HL-60 (cell line): ENCODE results near the gene ADO.

Experiments used
- POLR2AphosphoS5 ChIP-seq: IDR thresholded peaks from 2 replicates; pipeline ENCODE4 v1.6.1; 2012; ENCODE audit warnings: low read depth
- TF ChIP-seq, protein P1 (sequence below): IDR thresholded peaks from one replicate; pipeline ENCODE4 v1.5.1; 2011; ENCODE audit warnings: low read length, control low read depth, inconsistent platforms; ENCODE audit not compliant: insufficient read depth

DNA sequence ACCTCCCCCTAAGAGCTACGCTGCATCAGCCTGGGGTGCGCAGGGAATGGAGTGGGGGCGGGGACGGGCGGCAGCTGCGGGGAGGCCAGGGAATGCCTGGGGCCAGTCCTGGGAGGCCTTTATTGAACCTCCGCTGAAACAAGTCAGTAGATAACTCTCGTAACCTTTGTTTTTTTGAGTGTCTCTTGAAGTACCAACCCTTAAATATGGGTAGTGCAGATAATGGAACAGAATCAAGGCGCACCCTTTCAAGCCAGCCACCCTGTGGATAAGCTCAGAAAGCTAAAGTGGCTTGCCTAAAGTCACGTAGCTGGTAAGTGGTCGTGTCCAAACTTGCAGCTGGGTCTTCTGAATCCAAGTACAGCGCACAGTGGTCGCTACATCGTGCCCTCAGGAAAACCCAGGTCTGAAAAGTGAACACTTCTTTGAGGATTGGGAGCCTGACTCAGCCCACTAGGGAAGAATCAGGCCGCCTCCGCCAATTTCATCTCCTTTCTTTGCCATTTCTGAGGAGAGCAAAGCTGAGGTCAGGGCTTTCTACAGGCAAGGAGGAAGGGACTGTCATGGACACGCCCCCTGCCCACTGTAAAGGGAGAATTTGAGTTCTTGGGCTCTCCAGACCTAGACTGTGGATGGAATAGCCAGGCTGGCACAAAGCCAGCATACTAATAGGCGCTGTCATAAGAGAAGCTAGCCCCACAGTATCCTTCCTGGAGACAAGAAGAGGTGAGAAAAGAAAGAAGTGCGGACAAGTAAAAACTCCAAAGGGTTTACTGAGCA is 14.8 kb downstream of the ADO start:
- TF ChIP-seq, protein P1, sequence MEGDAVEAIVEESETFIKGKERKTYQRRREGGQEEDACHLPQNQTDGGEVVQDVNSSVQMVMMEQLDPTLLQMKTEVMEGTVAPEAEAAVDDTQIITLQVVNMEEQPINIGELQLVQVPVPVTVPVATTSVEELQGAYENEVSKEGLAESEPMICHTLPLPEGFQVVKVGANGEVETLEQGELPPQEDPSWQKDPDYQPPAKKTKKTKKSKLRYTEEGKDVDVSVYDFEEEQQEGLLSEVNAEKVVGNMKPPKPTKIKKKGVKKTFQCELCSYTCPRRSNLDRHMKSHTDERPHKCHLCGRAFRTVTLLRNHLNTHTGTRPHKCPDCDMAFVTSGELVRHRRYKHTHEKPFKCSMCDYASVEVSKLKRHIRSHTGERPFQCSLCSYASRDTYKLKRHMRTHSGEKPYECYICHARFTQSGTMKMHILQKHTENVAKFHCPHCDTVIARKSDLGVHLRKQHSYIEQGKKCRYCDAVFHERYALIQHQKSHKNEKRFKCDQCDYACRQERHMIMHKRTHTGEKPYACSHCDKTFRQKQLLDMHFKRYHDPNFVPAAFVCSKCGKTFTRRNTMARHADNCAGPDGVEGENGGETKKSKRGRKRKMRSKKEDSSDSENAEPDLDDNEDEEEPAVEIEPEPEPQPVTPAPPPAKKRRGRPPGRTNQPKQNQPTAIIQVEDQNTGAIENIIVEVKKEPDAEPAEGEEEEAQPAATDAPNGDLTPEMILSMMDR = no peak
- TF ChIP-seq POLR2AphosphoS5 = no peak
